Measurements from ENCODE around the gene ARHGAP9. TPM values are rescaled to one million over a fixed set of nuclear protein-coding genes. Genes with fewer than 3 reads are reported as not detected.
A peak's percentile ranks its signal among the peaks of the same experiment; 100 is the strongest.

Gene ARHGAP9
- total RNA-seq, 1 donor from 2014 or later = 2.9 TPM

- Mint-ChIP-seq H3K4me1 (ENCODE audit: low read depth) (peaks cover 21% of the 10 kb centered on the region), H3K36me3 (ENCODE audit: low read depth) (no peaks in the 10 kb centered on the region), H3K27me3 (ENCODE audit: low read depth) (peaks cover 30% of the 10 kb centered on the region), H3K9me3 (ENCODE audit: low read depth) (no peaks in the 10 kb centered on the region), H3K4me3 (ENCODE audit: unreplicated experiment) (peak overlapping the region; percentile 72), H3K27ac (ENCODE audit: unreplicated experiment) (no peak overlapping the region)
- TF ChIP-seq, protein P1, sequence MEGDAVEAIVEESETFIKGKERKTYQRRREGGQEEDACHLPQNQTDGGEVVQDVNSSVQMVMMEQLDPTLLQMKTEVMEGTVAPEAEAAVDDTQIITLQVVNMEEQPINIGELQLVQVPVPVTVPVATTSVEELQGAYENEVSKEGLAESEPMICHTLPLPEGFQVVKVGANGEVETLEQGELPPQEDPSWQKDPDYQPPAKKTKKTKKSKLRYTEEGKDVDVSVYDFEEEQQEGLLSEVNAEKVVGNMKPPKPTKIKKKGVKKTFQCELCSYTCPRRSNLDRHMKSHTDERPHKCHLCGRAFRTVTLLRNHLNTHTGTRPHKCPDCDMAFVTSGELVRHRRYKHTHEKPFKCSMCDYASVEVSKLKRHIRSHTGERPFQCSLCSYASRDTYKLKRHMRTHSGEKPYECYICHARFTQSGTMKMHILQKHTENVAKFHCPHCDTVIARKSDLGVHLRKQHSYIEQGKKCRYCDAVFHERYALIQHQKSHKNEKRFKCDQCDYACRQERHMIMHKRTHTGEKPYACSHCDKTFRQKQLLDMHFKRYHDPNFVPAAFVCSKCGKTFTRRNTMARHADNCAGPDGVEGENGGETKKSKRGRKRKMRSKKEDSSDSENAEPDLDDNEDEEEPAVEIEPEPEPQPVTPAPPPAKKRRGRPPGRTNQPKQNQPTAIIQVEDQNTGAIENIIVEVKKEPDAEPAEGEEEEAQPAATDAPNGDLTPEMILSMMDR (IDR thresholded peaks at IDR 0.05) = no peak
- peak; percentile 85 for DNase-seq (ENCODE audit: low spot score)
Observed at GRCh38 chr12:57475271-57476161, 4.2 kb downstream of the ARHGAP9 start.

- Mint-ChIP-seq H3K9me3 (ENCODE audit: low read depth) (no peaks in the 10 kb centered on the region), H3K36me3 (ENCODE audit: low read depth) (no peaks in the 10 kb centered on the region), H3K27me3 (ENCODE audit: low read depth) (peaks cover 30% of the 10 kb centered on the region), H3K4me3 (ENCODE audit: unreplicated experiment) (no peak overlapping the region), H3K27ac (ENCODE audit: unreplicated experiment) (no peak overlapping the region), H3K4me1 (ENCODE audit: low read depth) (peaks cover 21% of the 10 kb centered on the region)
- DNase-seq (ENCODE audit: low spot score) = peak; percentile 39
- TF ChIP-seq, protein P1 (IDR thresholded peaks at IDR 0.05) = no peak
Observed at GRCh38 chr12:57474862-57475261, 4.8 kb downstream of the ARHGAP9 start.

- no peak overlapping the region for H3K27ac Mint-ChIP-seq (ENCODE audit: unreplicated experiment)
- no peaks in the 10 kb centered on the region for H3K9me3 Mint-ChIP-seq (ENCODE audit: low read depth)
- H3K4me3 Mint-ChIP-seq (ENCODE audit: unreplicated experiment) = no peak overlapping the region
- DNase-seq (ENCODE audit: low spot score) = peak; percentile 39
- H3K27me3 Mint-ChIP-seq (ENCODE audit: low read depth) = peaks cover 30% of the 10 kb centered on the region
- TF ChIP-seq, protein P1 (IDR thresholded peaks at IDR 0.05) = no peak
- peaks cover 19% of the 10 kb centered on the region for H3K4me1 Mint-ChIP-seq (ENCODE audit: low read depth)
- H3K36me3 Mint-ChIP-seq (ENCODE audit: low read depth) = no peaks in the 10 kb centered on the region
Observed at GRCh38 chr12:57474430-57474829, 5.2 kb downstream of the ARHGAP9 start.

DNA sequence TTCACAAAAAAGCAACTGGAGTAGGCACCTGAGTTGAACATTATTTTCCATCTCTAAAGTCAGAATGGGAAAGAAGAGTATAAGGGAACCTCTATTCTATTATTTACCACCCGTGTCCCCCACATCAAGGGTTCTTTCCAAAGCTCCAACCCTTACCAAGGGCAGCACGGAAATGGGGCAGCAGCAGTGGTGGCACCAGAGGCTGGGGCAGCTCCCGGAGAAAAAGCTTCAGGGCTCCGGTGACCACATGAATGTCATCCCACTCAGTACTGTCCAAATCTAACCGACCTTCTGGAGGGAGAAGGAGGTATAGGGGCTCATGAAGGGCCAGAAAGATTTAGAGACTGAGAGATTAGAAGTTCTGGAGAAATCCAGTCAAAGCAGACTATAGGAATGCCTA, 5.8 kb downstream of the ARHGAP9 start:
- peak; percentile 2 for DNase-seq (ENCODE audit: low spot score)
- Mint-ChIP-seq H3K9me3 (ENCODE audit: low read depth) (no peaks in the 10 kb centered on the region), H3K4me3 (ENCODE audit: unreplicated experiment) (no peak overlapping the region), H3K27me3 (ENCODE audit: low read depth) (peaks cover 30% of the 10 kb centered on the region), H3K4me1 (ENCODE audit: low read depth) (peaks cover 17% of the 10 kb centered on the region), H3K27ac (ENCODE audit: unreplicated experiment) (no peak overlapping the region), H3K36me3 (ENCODE audit: low read depth) (no peaks in the 10 kb centered on the region)
- TF ChIP-seq, protein P1 (IDR thresholded peaks at IDR 0.05) = no peak

- peak; percentile 1 for DNase-seq (ENCODE audit: low spot score)
- H3K27me3 Mint-ChIP-seq (ENCODE audit: low read depth) = peaks cover 30% of the 10 kb centered on the region
- no peaks in the 10 kb centered on the region for H3K9me3 Mint-ChIP-seq (ENCODE audit: low read depth)
- TF ChIP-seq, protein P1 (IDR thresholded peaks at IDR 0.05) = no peak
- no peak overlapping the region for H3K4me3 Mint-ChIP-seq (ENCODE audit: unreplicated experiment)
- H3K4me1 Mint-ChIP-seq (ENCODE audit: low read depth) = peaks cover 17% of the 10 kb centered on the region
- no peak overlapping the region for H3K27ac Mint-ChIP-seq (ENCODE audit: unreplicated experiment)
- H3K36me3 Mint-ChIP-seq (ENCODE audit: low read depth) = no peaks in the 10 kb centered on the region
Observed at GRCh38 chr12:57473392-57473791, 6.3 kb downstream of the ARHGAP9 start.

Data from chondrocyte (in vitro differentiated cells).